ENCODE measurements around the gene TLE7. TPM values are rescaled to one million over a fixed set of nuclear protein-coding genes. Genes with fewer than 3 reads are reported as not detected.

The TLE7 gene
- total and polyA plus RNA-seq, 2 of the 8 experiments (the other 6 are each of a cell fraction or from before 2014, with no cell fraction given), result 0.03 TPM; not detected in 1

DNA sequence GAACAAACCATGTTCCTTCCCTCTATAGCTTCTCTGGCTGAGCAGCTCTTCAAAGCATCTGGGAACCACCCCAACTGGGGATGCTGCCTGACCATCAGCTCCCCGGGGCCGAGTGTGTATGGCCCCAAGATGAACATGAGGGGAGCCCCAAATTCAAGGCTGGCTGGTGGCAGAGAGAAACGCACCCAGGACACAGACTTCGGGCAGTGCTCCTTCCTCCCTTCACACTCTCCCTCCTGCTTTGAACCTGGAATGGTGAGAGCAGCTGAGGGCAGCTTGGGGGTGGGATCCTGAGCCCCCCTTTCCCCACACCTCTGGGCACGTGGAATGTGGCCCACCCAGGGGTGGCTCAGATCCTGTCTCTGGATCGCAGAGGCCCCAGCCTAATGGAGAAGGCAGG is 17.2 kb downstream of the TLE7 start (continued):
- TF ChIP-seq BCL11A (IDR thresholded peaks at IDR 0.05; ENCODE audit: low read depth in 2 of 2, low read length in 2 of 2) (no peak), EP300 (IDR thresholded peaks at IDR 0.05; ENCODE audit: borderline replicate concordance in 1 of 2, low read depth in 2 of 2, low read length in 2 of 2) (no peak)
- TF ChIP-seq, protein P1, sequence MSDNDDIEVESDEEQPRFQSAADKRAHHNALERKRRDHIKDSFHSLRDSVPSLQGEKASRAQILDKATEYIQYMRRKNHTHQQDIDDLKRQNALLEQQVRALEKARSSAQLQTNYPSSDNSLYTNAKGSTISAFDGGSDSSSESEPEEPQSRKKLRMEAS (IDR thresholded peaks at IDR 0.05), result no peak
